Right atrium auricular region (tissue), 2 donors: ENCODE data around the gene RNASEL. TPM values are rescaled to one million over a fixed set of nuclear protein-coding genes. Genes with fewer than 3 reads are reported as not detected.

Experiments
- DNase-seq: peaks from one replicate; pipeline ENCODE4 v3.0.0-alpha.2; 2019; ENCODE audit warnings: low spot score
- H3K27ac ChIP-seq, 2 donors: fragments of 200-600 bp; sonication (generic); 1 replicate in 1 of 2; 2 replicates in 1 of 2; pipeline ENCODE4 v1.5.1; 2016 to 2019
- H3K27me3 ChIP-seq, 2 donors: fragments of 200-600 bp; sonication (generic); one replicate each; pipeline versions ENCODE4 v1.5.1 to v1.6.0; 2017 to 2019
- H3K36me3 ChIP-seq: fragments of 200-600 bp; sonication (generic); one replicate; pipeline ENCODE4 v1.5.1; 2016
- H3K4me1 ChIP-seq, 2 donors: fragments of 200-600 bp; sonication (generic); one replicate each; pipeline versions ENCODE4 v1.5.1 to v1.6.0; 2017 to 2019
- H3K4me3 ChIP-seq, 2 donors: fragments of 200-600 bp; sonication (generic); 1 replicate in 1 of 2; 2 replicates in 1 of 2; pipeline ENCODE4 v1.5.1; 2017 to 2019; ENCODE audit warnings: mild to moderate bottlenecking in 1 of 2, moderate library complexity in 1 of 2
- H3K9me3 ChIP-seq, 2 donors: fragments of 200-600 bp; sonication (generic); one replicate each; pipeline ENCODE4 v1.5.1; 2019
- CTCF ChIP-seq, 2 donors: fragments of 200-600 bp; sonication (generic); IDR thresholded peaks; one replicate each; pipeline ENCODE4 v1.5.1; 2019; ENCODE audit warnings: antibody characterized with exemption in 2 of 2
- total RNA-seq, 2 donors: library from RNA; depleted of rRNA; stranded (reverse); fragments of >200 nt; gene quantifications; one replicate each; pipeline ENCODE4 v1.1.0, GENCODE V29; 2016

RNASEL gene
- total RNA-seq, 2 donors from 2014 or later, result 2.0 to 4.5 TPM

- Histone ChIP-seq H3K9me3 (no peaks in the 10 kb centered on the region), H3K4me3 (no peak overlapping the region), H3K27me3 (no peaks in the 10 kb centered on the region), H3K4me1 (peaks cover 0 to 21% of the 10 kb centered on the region in 2 donors), H3K27ac (no peak overlapping the region), H3K36me3 (no peaks in the 10 kb centered on the region)
- no peak for DNase-seq
- no peak for TF ChIP-seq CTCF (IDR thresholded peaks at IDR 0.05)
These were observed 12.9 kb upstream of the RNASEL start for GRCh38 chr1:182601913-182602312.

DNA sequence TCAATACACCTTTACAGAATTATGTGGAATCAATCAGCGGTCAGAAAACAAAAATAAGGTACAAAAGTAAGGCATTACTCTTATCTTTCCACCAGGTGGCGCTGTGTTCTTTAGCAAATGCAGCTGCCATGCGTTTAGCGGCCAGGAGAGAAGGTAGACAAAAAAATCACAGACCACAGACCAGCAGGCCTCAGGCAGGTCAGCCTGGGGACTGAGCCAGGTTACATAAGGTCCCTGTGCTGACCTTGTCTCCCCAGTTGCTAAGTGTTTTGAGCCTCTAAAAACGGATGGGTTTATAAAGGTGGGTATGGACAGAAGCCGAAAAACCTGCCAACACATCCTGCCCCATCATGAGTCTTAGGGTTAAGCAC lies 12.3 kb upstream of the RNASEL start:
- H3K4me3 ChIP-seq, result no peak overlapping the region
- no peaks in the 10 kb centered on the region for H3K9me3 ChIP-seq
- H3K4me1 ChIP-seq, result peaks cover 0 to 21% of the 10 kb centered on the region in 2 donors
- no peaks in the 10 kb centered on the region for H3K27me3 ChIP-seq
- no peak overlapping the region for H3K27ac ChIP-seq
- H3K36me3 ChIP-seq, result no peaks in the 10 kb centered on the region
- TF ChIP-seq CTCF (IDR thresholded peaks at IDR 0.05), result peak; percentile 77 to 96
- DNase-seq, result peak; percentile 72

DNA sequence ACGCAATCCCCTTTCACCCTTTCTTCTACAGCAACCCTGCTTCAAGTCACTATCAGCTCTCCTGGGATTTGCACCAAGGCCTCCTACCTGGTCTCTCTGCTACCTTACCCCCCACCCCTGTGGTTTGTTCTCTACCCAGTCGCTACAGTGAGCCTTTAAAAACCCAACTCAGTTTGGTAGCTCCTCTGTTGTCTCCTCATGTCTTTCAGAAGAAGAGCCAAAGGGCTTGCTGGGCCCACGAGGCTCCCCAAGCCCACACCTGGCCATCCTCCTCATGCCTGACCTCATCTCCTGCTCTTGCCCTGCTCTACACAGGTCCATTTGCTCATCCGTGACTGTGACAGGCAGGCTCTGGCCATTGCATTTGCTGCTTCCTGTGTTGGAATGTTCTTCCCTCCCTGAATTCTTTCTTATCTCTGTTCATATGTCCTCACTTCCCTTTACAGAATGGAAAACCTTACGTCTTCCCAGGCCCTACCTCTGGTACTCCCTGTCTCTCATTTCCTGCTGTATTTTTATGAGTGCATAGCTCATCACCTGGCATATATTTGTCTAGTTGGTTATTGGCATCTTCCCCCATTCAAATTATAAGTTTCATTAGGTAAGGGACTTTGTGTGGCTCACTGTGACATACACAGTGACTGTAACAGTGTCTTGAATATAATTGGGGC lies 11.8 kb upstream of the RNASEL start:
- no peak overlapping the region for H3K4me3 ChIP-seq
- H3K9me3 ChIP-seq, result no peaks in the 10 kb centered on the region
- peaks cover 0 to 21% of the 10 kb centered on the region in 2 donors for H3K4me1 ChIP-seq
- H3K36me3 ChIP-seq, result no peaks in the 10 kb centered on the region
- no peak for TF ChIP-seq CTCF (IDR thresholded peaks at IDR 0.05)
- no peak overlapping the region for H3K27ac ChIP-seq
- H3K27me3 ChIP-seq, result no peaks in the 10 kb centered on the region
- DNase-seq, result no peak

DNA sequence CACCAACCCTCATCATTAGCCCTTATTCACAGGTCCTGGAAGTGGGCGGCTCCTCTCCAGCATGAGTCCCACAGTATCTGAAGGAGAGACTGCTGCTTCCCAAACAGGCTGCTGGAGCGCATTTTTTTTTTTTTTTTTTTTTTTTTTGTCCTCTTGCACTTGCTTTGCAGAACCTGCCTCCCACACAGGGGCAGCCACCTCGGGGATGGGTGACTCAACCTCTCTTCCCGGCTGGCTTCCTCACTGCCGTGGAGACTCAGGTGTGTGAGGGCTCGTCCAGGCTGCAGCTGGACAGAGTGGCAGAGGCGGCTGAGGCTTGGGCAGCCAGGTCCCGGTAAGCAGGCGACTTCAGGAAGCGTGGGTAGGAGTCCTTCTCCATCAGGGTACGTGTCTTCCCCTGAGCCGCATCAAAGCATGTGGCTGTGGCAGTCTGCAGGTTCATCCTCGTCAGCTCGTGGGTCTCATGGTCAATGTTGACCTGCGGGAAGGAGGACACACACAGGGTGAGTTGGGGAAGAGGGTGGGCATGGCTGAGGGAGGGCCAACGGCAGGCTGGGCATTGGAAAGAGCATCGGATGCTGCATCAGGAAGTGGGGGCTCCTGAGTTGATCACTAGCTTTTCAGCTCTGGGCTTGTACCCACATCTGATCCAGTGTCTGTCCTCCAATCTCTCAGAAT lies 11.1 kb upstream of the RNASEL start:
- Histone ChIP-seq H3K4me3 (no peak overlapping the region), H3K9me3 (no peaks in the 10 kb centered on the region), H3K36me3 (no peaks in the 10 kb centered on the region), H3K27me3 (no peaks in the 10 kb centered on the region), H3K4me1 (peaks cover 0 to 21% of the 10 kb centered on the region in 2 donors), H3K27ac (no peak overlapping the region)
- no peak for DNase-seq
- no peak for TF ChIP-seq CTCF (IDR thresholded peaks at IDR 0.05)

GRCh38 chr1:182599339-182599738 lies 10.3 kb upstream of the RNASEL start:
- DNase-seq, result no peak
- Histone ChIP-seq H3K4me3 (no peak overlapping the region), H3K9me3 (no peaks in the 10 kb centered on the region), H3K4me1 (peaks cover 0 to 16% of the 10 kb centered on the region in 2 donors), H3K27me3 (no peaks in the 10 kb centered on the region), H3K27ac (no peak overlapping the region), H3K36me3 (no peaks in the 10 kb centered on the region)
- no peak for TF ChIP-seq CTCF (IDR thresholded peaks at IDR 0.05)
